Ishikawa (cell line): ENCODE results near the gene APBA2.

Source experiments
- EP300 ChIP-seq: IDR thresholded peaks from 2 replicates; pipeline ENCODE4 v1.6.1; 2012; ENCODE audit warnings: borderline replicate concordance
- FOXM1 ChIP-seq: IDR thresholded peaks from 2 replicates; pipeline ENCODE4 v1.6.1; 2012; ENCODE audit warnings: low read depth, borderline replicate concordance
- RAD21 ChIP-seq: IDR thresholded peaks from 2 replicates; pipeline ENCODE4 v1.6.1; 2012; ENCODE audit warnings: low read depth
- TAF1 ChIP-seq: IDR thresholded peaks from 2 replicates; pipeline ENCODE4 v1.6.1; 2012; ENCODE audit warnings: low read depth, mild to moderate bottlenecking
- TF ChIP-seq, protein P1 (sequence below): IDR thresholded peaks from 2 replicates; pipeline ENCODE4 v1.6.1; 2012

DNA sequence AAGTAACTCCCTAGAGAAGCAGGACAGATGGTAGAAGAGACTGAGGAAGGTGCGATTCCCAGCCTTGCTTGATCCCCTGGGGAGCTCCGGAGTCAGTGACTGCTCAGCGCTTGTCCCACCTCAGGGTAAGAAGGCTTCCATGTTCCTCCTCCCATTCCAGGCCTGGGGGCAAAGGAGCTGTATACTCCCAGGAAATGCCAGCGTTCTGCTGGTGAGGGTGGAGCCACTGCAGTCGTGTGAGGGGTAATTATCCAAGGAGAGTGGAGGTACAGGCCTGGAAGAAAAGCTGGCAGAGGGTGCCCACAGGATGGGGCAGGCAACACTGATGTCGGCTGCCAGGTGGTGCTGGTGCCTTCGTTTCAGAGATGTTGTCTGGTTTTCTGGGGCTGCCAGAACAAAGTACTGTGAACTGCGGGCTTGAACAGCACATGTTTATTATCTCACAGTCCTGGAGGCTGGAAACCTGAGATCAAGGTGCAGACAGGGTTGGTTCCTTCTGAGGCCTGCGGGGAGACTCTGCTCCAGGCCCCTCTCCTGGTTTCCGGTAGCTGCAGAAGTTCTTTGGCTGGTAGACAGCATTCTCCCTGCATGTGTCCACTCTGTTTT is 12.1 kb upstream of the APBA2 start:
- TF ChIP-seq TAF1, result no peak
- TF ChIP-seq, protein P1, sequence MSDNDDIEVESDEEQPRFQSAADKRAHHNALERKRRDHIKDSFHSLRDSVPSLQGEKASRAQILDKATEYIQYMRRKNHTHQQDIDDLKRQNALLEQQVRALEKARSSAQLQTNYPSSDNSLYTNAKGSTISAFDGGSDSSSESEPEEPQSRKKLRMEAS, result no peak
- no peak for TF ChIP-seq EP300
- TF ChIP-seq FOXM1, result no peak
- TF ChIP-seq RAD21, result no peak
